Upper lobe of right lung (tissue), 1 donor: Measurements from ENCODE around the gene TFRC. TPM values are rescaled to one million over a fixed set of nuclear protein-coding genes. Genes with fewer than 3 reads are reported as not detected.
"Not testable (repeated sequence)": the region's sequence is repeated elsewhere in the genome, so short reads cannot be mapped to it uniquely, and the experiment has no call there.

Source experiments
- ATAC-seq: fragments of 200-7000 bp; cut with Tn5 transposase; one replicate; pipeline ENCODE4 v1.9.1; 2020; ENCODE audit warnings: mild to moderate bottlenecking, moderate library complexity
- DNase-seq: peaks from one replicate; pipeline ENCODE4 v3.0.0-alpha.2; 2020
- H3K27ac ChIP-seq: fragments of 200-600 bp; one replicate; pipeline ENCODE4 v1.8.0; 2022
- H3K27me3 ChIP-seq: fragments of 200-600 bp; one replicate; pipeline ENCODE4 v1.8.0; 2022; ENCODE audit warnings: mild to moderate bottlenecking
- H3K36me3 ChIP-seq: fragments of 200-600 bp; one replicate; pipeline ENCODE4 v1.8.0; 2022
- H3K4me1 ChIP-seq: fragments of 200-600 bp; one replicate; pipeline ENCODE4 v1.8.0; 2022
- H3K4me3 ChIP-seq: fragments of 200-600 bp; one replicate; pipeline ENCODE4 v1.8.0; 2022; ENCODE audit warnings: mild to moderate bottlenecking
- H3K9me3 ChIP-seq: fragments of 200-600 bp; one replicate; pipeline ENCODE4 v1.8.0; 2022
- intact Hi-C: fragments of 100-400 bp; cut with DNase I; formaldehyde crosslinking; loops from one replicate; pipeline ENCODE4 v1.11.0; 2022
- total RNA-seq: library from RNA; stranded (reverse); fragmentation: NEBNext Ultra II Directional; extraction: Animal tissue kit (Norgen Biotek cat#: 25700); gene quantifications from one replicate; pipeline ENCODE4 v1.2.1, GENCODE V29; 2021
- TF ChIP-seq, protein P1 (sequence below): fragments of 200-600 bp; IDR thresholded peaks from one replicate; pipeline ENCODE4 v1.8.0; 2022; ENCODE audit warnings: antibody characterized with exemption
- donor health status: DM: no; HTN: yes; CAD: no; lungs with severe emphysema.

TFRC gene
- total RNA-seq, 1 donor from 2014 or later, result 248 TPM

DNA sequence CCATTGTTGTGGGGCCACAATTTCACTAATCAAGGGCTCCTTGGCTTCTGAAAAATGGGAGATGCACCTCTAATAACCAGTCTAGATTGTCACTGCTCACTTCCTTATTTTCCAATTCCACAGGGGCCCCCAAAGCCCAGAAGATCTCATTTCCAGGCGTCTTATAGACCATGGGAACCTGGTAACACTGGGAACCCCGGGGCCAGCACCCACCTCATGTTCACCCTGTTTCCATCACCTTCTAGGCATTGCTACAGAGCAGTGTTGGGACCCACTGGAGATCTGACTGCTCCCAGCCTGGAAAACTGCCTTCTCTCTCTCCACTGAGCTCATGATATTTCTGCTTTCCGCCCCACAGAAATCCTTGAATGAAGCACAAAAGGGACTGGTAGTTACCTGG is 61.5 kb downstream of the TFRC start:
- Histone ChIP-seq H3K27me3 (no peaks in the 10 kb centered on the region), H3K27ac (no peak overlapping the region), H3K4me3 (no peak overlapping the region), H3K4me1 (no peaks in the 10 kb centered on the region), H3K9me3 (no peaks in the 10 kb centered on the region), H3K36me3 (no peaks in the 10 kb centered on the region)
- intact Hi-C loops, result no loop called here
- DNase-seq (no peak), ATAC-seq (no peak)
- TF ChIP-seq, protein P1, sequence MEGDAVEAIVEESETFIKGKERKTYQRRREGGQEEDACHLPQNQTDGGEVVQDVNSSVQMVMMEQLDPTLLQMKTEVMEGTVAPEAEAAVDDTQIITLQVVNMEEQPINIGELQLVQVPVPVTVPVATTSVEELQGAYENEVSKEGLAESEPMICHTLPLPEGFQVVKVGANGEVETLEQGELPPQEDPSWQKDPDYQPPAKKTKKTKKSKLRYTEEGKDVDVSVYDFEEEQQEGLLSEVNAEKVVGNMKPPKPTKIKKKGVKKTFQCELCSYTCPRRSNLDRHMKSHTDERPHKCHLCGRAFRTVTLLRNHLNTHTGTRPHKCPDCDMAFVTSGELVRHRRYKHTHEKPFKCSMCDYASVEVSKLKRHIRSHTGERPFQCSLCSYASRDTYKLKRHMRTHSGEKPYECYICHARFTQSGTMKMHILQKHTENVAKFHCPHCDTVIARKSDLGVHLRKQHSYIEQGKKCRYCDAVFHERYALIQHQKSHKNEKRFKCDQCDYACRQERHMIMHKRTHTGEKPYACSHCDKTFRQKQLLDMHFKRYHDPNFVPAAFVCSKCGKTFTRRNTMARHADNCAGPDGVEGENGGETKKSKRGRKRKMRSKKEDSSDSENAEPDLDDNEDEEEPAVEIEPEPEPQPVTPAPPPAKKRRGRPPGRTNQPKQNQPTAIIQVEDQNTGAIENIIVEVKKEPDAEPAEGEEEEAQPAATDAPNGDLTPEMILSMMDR, result no peak

DNA sequence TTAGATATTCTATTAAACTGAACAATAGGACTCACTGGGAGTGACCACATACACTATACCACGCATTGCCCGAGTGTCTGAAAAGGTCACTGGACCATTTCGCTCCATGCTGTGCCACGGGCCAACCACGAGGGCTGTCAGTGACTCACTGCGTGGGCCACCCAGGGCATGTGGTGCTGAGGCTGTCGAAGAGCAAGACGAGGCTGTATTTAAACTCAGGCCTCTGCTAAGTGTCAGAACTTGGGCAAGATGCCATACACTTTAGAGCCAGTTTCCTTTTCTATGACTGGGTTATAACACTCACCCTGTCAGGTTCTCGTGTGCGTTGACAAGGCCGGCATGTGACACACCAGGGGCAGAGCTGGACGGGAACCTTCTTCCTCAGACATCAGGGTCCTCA is 62.3 kb downstream of the TFRC start:
- H3K36me3 ChIP-seq, H3K4me3 ChIP-seq, intact Hi-C loops, H3K27me3 ChIP-seq, H3K4me1 ChIP-seq, H3K9me3 ChIP-seq, H3K27ac ChIP-seq: not testable (repeated sequence)
- DNase-seq (peak; percentile 72), ATAC-seq (peak; percentile 92)

DNA sequence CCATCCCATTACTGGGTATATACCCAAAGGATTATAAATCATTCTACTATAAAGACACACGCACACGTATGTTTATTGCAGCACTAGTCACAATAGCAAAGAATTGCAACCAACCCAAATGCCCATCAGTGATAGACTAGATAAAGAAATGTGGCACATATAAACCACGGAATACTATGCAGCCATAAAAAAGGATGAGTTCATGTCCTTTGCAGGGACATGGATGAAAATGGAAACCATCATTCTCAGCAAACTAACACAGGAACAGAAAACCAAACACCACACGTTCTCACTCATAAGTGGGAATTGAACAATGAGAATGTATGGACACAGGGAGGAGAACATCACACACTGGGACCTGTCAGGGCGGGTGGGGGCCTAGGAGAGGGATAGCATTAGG is 63.7 kb downstream of the TFRC start:
- DNase-seq, H3K36me3 ChIP-seq, ATAC-seq, intact Hi-C loops, H3K27me3 ChIP-seq, H3K27ac ChIP-seq, H3K9me3 ChIP-seq, H3K4me1 ChIP-seq, H3K4me3 ChIP-seq: not testable (repeated sequence)

DNA sequence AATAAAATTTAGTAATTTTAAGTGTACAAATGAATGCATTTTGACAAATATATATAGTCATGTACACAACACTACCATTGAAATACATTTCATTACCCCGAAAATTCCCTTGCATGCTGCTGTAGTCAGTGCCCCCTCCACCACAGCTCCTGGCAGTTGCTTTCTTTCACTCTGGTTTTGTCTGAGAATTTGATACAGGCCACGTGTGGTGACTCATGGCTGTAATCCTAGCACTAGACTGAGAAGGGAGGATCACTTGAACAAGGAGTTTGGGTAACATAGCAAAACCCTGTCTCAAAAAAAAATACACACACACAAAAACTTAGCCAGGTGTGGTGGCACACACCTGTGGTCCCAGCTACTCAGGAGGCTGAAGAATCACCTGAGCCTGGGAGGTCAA is 65.4 kb downstream of the TFRC start:
- no peaks in the 10 kb centered on the region for H3K9me3 ChIP-seq
- H3K4me1 ChIP-seq, result no peaks in the 10 kb centered on the region
- DNase-seq (no peak), ATAC-seq (no peak)
- no peak overlapping the region for H3K27ac ChIP-seq
- H3K27me3 ChIP-seq, result no peaks in the 10 kb centered on the region
- no peaks in the 10 kb centered on the region for H3K36me3 ChIP-seq
- H3K4me3 ChIP-seq, result no peak overlapping the region
- intact Hi-C loops, result no loop called here
- TF ChIP-seq, protein P1, result no peak

DNA sequence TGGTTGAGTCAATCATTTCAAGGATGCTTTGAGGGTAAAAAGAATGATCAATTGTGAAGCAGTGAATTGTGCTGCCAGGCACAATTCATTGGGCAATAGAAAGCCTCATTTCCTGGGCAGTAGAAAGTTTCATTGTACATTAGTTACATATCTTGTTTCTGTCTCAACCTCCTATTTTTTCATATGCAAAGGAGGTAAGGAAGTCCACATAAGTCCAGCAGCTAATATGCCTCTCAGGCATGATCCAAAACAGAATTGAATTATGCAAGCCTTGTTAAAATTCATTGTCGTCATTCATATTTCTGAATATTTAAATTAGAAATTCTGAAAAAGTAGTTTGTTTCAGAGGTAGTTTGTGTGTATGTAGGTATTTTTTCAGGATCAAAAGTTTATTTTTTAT is 65.8 kb downstream of the TFRC start:
- DNase-seq, result no peak
- H3K27ac ChIP-seq, result no peak overlapping the region
- intact Hi-C loops, result no loop called here

DNA sequence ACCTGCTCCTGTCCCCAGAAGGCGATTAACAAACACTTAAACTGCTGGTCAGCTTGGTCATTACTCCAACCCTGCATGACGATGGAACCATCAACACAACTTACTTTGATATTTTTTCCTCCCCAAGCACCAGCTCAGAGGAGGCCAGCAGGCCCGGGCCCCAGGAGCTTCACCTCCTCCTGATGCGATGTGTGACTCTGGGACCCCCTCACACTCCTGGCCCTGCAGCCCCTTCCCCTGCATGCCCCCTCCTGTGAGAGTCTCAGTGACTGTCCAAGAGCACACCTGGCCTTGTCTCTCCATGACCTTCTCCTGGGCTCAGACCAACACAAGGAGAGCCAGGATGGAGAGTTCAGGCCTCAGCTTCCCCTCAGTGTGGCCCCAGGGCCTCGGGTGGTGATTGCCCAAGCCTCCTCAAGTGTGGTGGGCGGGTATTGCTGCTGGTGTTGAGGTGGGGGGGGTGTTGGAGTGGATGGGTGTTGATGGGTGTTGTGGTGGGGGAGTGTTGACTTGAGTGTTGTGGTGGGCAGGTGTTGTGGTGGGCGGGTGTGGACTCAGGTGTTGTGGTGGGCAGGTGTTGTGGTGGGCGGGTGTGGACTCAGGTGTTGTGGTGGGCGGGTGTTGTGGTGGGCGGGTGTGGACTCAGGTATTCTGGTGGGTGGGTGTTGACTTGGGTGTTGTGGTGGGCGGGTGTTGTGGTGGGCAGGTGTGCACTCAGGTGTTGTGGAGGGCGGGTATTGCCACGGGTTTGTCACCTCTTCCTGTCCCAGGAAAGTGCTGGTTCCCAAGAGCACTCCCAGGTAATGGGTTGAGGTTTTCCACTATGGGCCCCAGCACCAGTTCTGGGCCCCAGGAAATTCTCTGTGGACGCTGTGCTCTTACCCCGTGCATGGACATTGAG is 68.1 kb downstream of the TFRC start:
- H3K36me3 ChIP-seq, result no peaks in the 10 kb centered on the region
- intact Hi-C loops, result no loop called here
- no peak for DNase-seq
- H3K4me3 ChIP-seq, result no peak overlapping the region
- H3K9me3 ChIP-seq, result no peaks in the 10 kb centered on the region
- no peaks in the 10 kb centered on the region for H3K4me1 ChIP-seq
- ATAC-seq, result peak; percentile 27
- H3K27me3 ChIP-seq, result no peaks in the 10 kb centered on the region
- no peak overlapping the region for H3K27ac ChIP-seq
- TF ChIP-seq, protein P1, result no peak

More for the DNA sequence above, 65.8 kb downstream of the TFRC start:
- TF ChIP-seq, protein P1, result no peak
- ATAC-seq, result no peak
- Histone ChIP-seq H3K4me3 (no peak overlapping the region), H3K9me3 (no peaks in the 10 kb centered on the region), H3K36me3 (no peaks in the 10 kb centered on the region), H3K4me1 (no peaks in the 10 kb centered on the region), H3K27me3 (no peaks in the 10 kb centered on the region)
